Ramos (cell line): Measurements from ENCODE around the gene GRIPAP1.

Source experiments
- in situ Hi-C: fragments of 300-500 bp; cut with MboI; formaldehyde crosslinking; loops from one replicate; pipeline ENCODE4 v1.14.3; 2022; ENCODE audit warnings: low sequenced_read_pairs; ENCODE audit not compliant: unreplicated experiment

GRIPAP1 gene

GRCh38 chrX:48965959-48966358 is 36.1 kb downstream of the GRIPAP1 start:
- in situ Hi-C loops, result loop anchor here (10.0 kb wide), 1 partner anchor 79 kb away; the partner anchor contains the start of gene TFE3

DNA sequence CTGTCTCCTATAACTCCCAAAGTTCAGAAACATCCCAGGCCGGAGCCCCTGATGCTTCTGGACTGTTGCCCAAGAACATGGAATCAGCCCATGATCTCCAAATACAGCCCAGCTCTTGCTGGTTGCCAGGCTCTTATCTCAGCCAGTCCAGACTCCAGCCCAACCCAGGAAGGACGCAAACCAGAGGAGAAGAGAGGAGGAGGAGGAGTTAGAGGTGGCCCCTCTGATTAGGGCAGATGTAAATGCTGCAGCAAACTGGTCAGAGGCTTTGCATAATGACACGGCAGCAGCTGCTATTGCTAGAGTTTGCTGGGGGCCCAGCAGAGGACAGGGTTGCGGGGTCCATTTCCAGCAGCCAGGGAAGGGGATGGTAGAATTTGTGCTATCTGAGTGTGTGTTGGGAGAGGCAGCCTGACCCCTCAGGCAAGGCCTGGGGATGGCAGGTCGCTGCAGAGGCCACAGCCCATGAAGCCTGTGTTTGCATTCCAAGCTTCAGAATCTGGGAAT is 40.4 kb downstream of the GRIPAP1 start:
- in situ Hi-C loops, result loop anchor here (10.0 kb wide), 1 partner anchor 83 kb away; the partner anchor contains the start of gene TFE3

DNA sequence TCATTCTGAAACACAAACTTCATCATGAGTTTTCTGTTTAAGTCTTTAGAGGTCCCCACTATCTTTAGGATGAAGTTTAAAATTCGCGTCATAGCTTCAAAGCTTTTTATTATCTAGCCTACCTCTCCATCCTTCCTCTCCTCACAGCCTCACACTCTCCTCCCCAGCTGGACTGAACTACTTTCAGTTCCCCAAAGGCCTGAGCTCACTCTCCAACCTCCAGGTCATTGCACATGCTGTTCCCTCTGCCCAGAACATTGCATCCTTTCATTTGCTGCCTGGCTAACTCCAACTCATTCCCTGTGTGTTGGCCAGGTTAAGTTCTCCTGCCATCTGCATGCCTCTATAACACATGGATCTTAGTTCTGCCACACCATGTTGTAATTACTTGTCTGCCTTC is 41.8 kb downstream of the GRIPAP1 start:
- in situ Hi-C loops, result loop anchor here (10.0 kb wide), 1 partner anchor 85 kb away; the partner anchor contains the start of gene TFE3

GRCh38 chrX:48958635-48959094 is 43.4 kb downstream of the GRIPAP1 start:
- in situ Hi-C loops, result no loop called here

DNA sequence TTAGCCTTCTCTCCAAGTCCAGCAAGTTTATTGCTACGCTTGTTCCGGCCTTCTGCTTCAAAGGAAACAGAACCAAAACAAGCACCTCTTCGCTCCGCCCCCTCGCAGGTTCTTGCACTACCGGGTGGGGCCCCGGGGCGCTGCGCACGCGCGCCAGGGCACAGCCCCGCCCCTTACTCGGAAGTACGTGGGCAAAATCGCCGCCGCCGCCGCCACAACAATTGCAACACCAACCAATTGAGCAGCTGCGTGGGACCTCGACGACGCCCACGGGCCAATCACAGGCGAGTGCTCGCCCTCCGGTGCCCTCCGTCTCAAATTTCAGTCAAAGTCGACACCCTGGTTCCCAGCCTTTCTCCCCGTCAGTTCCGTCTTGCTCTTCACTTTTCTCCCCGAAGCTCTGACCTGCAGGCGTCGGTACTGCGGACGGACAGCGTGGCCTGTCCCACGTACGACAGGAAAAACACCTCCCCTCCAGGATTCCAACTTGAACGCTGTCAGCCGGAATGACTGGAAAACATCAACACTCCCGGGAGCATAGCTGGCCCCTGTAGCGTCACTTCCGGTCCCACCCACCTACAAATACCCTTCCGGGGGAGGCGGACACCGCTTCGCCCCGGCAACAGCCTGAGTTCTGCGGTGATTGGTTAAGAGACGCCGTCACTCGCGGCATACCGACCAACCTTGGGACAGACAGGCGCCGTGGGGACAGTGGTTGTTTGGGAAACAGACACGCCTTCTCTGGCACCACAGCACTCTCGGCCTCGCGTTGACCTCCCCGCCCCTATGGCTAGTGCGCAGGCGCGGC is 44.0 kb downstream of the GRIPAP1 start:
- in situ Hi-C loops, result no loop called here

- in situ Hi-C loops, result no loop called here
Measured at GRCh38 chrX:48957477-48957826, 44.6 kb downstream of the GRIPAP1 start, which contains the start of gene OTUD5. OTUD5 (minus strand) TSS chrX:48957607; CDS start chrX:48957570, 37 bp downstream.

DNA sequence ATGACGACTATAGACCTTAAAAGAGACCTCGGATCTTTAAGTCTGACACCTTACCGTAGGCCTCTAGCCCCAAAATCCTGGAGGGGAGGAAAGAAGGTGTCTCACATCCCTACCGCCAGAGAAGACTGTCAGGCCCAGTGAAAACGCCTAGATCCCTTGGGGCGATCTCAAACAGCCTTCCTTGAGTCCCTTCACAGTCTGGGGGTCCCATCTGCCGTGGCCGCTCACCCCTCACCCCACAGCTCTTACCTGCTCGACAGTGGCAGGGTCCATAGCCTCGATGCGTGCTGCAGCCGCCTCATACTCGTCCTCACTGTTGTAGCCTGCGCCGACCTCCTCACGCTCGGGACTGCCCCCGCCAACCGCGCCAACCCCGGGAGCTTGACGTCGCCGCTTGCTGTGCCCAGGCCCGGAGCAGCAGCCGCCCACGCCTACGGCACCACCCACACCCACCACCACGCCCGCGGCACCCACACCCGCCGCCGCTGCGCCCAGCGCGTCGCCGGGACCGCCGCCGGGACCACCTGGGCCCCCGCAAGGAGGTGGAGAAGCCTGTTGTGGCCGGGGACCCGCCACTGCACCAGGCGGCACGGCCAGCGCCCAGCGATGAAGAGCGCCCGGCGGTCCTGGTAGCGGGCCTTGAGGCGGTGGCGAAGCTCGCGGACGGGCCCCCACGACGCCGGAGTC is 45.2 kb downstream of the GRIPAP1 start:
- in situ Hi-C loops, result no loop called here

GRCh38 chrX:48948589-48948988 is 53.5 kb downstream of the GRIPAP1 start:
- in situ Hi-C loops, result loop anchor here (5.0 kb wide), 1 partner anchor 46 kb away; no protein-coding TSS in a partner anchor

- in situ Hi-C loops, result loop anchor here (5.0 kb wide), 1 partner anchor 43 kb away; no protein-coding TSS in a partner anchor
Measured at GRCh38 chrX:48945517-48946348, 56.3 kb downstream of the GRIPAP1 start.

DNA sequence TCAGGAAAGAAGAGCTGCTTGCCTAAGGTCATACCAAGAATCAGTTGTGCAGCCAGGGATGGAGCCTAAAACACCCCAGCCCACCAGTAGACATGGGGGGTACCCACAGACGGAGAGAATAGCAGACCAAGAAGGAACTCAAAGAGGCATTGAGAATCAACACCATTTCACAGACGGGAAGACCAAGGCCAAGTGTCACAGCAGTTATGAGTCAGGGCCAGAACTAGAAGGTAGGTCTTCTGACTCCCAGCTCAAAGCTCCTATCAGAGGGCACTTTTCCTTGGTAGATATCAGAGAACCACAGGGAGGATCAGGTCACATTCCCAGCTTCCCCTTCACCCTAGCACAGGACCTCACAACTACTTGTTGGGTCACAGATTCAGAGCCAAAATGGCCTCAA is 59.2 kb downstream of the GRIPAP1 start:
- in situ Hi-C loops, result no loop called here

GRCh38 chrX:48940404-48940955 is 61.6 kb downstream of the GRIPAP1 start:
- in situ Hi-C loops, result no loop called here

GRCh38 chrX:48939524-48940228 is 62.4 kb downstream of the GRIPAP1 start:
- in situ Hi-C loops, result no loop called here

GRCh38 chrX:48938721-48939425 is 63.2 kb downstream of the GRIPAP1 start:
- in situ Hi-C loops, result no loop called here

DNA sequence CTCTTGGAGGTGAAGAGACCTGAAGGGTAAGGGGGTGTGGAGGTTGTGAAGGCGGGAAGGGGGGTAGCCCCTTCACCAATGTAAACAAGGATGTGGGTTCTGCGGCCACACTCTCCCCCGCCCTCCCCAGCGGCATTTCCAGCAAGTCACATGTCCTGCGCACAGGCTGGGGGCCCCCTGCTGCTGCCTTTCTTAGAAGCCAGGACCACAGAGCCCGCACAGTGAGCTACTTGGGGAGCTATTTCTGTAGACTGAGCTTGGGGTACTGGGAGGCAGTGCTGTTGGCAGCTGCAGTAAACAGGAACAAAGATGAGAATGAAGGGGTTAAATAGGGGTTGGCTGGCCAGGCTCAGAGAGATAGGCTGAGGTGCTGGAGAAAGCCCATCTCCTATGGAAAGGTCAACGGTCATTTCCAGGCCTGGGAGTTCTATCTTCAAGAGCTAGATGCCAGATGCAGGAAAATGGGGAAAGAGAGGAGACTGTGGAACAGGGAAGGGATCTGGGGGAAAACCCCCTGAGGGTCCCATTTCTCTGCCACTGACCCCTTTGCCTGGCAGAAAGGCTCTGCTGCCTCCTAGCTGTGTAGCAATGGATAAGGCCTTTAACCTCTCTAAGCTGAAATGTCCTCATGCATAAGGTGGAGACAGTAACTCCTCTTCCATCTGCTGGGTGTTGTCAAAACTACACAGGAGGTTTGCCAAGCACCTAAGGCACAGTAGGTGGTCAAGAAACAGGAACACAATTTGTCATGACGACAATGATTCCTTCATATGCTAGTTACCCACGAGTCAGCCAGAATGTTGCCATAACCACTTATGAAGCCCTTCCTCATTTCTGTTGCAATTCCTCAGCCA is 64.8 kb downstream of the GRIPAP1 start:
- in situ Hi-C loops, result no loop called here

- in situ Hi-C loops, result no loop called here
Measured at GRCh38 chrX:48936429-48937053, 65.5 kb downstream of the GRIPAP1 start.

DNA sequence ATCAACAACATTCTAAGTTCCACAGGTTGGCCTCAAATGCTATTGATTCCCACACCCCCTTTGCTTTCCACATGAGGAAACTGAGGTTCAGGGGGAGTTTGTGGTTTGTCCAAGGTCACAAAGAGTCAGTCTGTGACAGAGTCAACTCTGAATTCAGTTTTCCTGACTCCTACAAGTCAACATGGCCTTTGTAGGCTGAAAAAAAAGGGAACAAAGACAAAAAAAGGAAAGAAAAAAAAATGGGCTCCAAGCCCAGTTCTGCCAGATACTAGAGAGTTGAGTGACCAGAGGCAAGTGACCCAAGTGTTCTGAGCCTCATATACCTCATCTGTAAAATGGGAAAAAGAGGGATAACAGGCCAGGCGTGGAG is 66.8 kb downstream of the GRIPAP1 start:
- in situ Hi-C loops, result no loop called here

DNA sequence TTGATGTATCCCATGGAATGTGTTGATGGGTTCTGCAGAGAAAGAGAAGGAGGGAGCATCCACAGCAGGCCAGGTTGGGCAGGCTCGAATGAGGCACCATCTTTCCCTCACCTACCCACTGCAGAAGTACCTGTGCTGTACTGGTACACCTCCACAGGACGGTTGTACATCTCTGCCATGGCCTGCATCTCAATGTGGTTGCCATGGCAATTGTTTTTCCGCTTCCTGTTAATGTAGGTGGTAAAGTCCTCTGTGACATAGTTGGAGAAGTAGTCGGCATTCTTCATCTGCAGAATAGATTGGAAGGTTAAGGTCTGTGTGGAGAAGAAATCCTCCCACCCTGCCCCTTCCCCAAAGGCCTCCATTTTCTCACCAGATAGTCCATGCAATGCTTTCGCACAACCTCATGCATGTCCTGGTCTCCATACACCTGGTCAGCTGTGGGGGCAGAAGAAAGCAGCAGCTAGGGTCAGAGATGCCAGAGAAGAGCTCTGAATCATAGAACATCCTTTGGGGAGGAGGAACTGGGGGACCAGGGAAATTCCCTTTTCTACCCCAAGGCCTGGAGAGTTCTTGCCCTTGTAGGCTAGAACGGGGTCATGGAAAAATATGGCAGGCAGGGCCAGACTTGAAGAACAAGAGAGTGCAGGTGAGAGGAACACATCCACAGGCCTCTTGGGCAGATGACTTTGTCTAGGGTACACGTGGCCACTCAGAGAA is 67.3 kb downstream of the GRIPAP1 start:
- in situ Hi-C loops, result no loop called here
